SU-DHL-6 (cell line): ENCODE results near the gene SRGAP1.

Experiments
- H2AFZ ChIP-seq: fragments of 200-600 bp; sonication (generic); 2 replicates; pipeline ENCODE4 v1.6.1; 2014; ENCODE audit warnings: low read depth, mild to moderate bottlenecking, moderate library complexity, mixed read lengths, antibody characterized with exemption, low read length; ENCODE audit not compliant: severe bottlenecking
- H3F3A ChIP-seq: fragments of 200-600 bp; shearing (Covaris generic); 2 replicates; pipeline ENCODE4 v1.6.0; 2016; ENCODE audit warnings: antibody characterized with exemption, mild to moderate bottlenecking; ENCODE audit not compliant: insufficient read depth
- H3K27ac ChIP-seq: fragments of 200-600 bp; sonication (generic); 2 replicates; pipeline ENCODE4 v1.5.1; 2016; ENCODE audit warnings: low read depth, mild to moderate bottlenecking, low read length, moderate library complexity, mixed read lengths
- H3K27me3 ChIP-seq: fragments of 200-600 bp; sonication (generic), shearing (Covaris generic); 2 replicates; pipeline ENCODE4 v1.6.0; 2014; ENCODE audit warnings: mild to moderate bottlenecking, low read length
- H3K36me3 ChIP-seq: fragments of 200-600 bp; sonication (generic); 2 replicates; pipeline ENCODE4 v1.6.1; 2014; ENCODE audit warnings: mild to moderate bottlenecking, low read length, mixed read lengths
- H3K4me2 ChIP-seq: fragments of 300-600, 200-600 bp; shearing (Covaris generic), sonication (generic); 2 replicates; pipeline ENCODE4 v1.6.0; 2014; ENCODE audit warnings: low read length, low read depth, mild to moderate bottlenecking; ENCODE audit not compliant: poor library complexity, severe bottlenecking
- H3K4me3 ChIP-seq: fragments of 200-600 bp; sonication (generic); 2 replicates; pipeline ENCODE4 v1.5.1; 2014; ENCODE audit warnings: antibody characterized with exemption, low read length, mild to moderate bottlenecking, mixed read lengths; ENCODE audit not compliant: insufficient read depth, poor library complexity, severe bottlenecking
- H3K79me2 ChIP-seq: fragments of 200-600 bp; sonication (generic); 2 replicates; pipeline ENCODE4 v1.6.1; 2014; ENCODE audit warnings: mild to moderate bottlenecking, low read length, moderate library complexity; ENCODE audit not compliant: insufficient read depth
- H3K9ac ChIP-seq: fragments of 200-600 bp; sonication (generic); 2 replicates; pipeline ENCODE4 v1.7.0; 2014; ENCODE audit warnings: mild to moderate bottlenecking, low read length
- H3K9me2 ChIP-seq: fragments of 200-600 bp; sonication (generic); replicated peaks from 2 replicates; pipeline ENCODE4 v1.6.1; 2014; ENCODE audit warnings: low read length; ENCODE audit not compliant: insufficient read depth
- H3K9me3 ChIP-seq: fragments of 200-600 bp; sonication (generic); 2 replicates; pipeline ENCODE4 v1.6.1; 2014; ENCODE audit warnings: low read length, mixed read lengths; ENCODE audit not compliant: insufficient read depth
- H4K20me1 ChIP-seq: fragments of 200-600 bp; sonication (generic); 2 replicates; pipeline ENCODE4 v1.6.1; 2014; ENCODE audit warnings: low read depth, mild to moderate bottlenecking, antibody characterized with exemption, low read length, moderate library complexity, mixed read lengths
- EZH2phosphoT487 ChIP-seq: fragments of 200-600 bp; sonication (generic), shearing (Covaris generic); conservative IDR thresholded peaks from 2 replicates; pipeline ENCODE4 v1.6.1; 2018; ENCODE audit warnings: mild to moderate bottlenecking, antibody characterized with exemption, low read length, moderate library complexity, mixed read lengths
- TF ChIP-seq, protein P1 (sequence below): fragments of 200-600 bp; sonication (generic); IDR thresholded peaks from one replicate; pipeline ENCODE4 v1.5.1; 2017; ENCODE audit warnings: antibody characterized with exemption, mild to moderate bottlenecking, low read length, moderate library complexity; ENCODE audit not compliant: insufficient read depth, poor library complexity, severe bottlenecking

Gene SRGAP1

DNA sequence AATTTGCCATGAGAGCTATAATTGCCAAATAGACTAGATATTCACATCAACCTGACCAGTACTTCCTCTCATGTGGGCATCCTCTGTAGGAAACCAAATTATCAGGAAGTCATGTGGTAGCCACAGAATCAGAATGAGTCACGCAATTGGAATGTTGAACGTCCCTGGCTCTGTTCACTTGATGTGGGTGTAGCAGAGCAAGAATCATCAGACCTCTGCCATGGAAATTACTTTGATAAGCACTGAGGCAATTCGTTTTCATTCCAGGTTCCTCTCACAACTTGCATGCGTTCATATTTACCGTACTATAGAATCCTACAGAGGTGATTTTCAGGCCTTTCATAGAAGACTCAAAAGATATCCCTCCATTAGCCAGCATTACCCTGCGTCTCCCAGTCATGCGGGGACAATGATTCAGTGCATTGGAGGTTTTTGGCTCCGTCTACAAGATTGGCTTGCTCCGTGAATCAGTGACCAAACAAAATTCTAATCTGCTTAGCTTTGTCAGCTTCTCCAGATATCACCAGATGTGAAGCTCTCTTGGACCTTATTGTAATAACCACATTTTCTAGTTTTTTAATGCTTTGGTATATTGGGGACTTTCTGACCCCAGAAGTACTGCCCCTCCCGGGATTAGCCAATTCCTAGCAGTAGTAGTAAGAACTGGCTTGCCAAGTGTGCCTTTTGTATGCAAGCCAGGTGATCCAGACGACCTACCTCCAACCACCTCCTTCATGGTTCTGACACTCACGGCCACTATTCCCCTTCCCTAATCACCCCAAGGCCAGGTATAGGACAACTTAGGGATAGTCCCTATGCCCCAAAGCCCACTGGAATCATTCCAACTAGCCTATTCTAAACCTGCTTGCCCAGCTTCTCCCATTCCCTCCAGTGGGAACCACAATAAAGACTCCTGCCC is 244.2 kb downstream of the SRGAP1 start:
- H3F3A ChIP-seq: no peaks in the 10 kb centered on the region
- no peaks in the 10 kb centered on the region; the same call in 1 of the 2 replicates for H4K20me1 ChIP-seq
- H3K36me3 ChIP-seq: no peaks in the 10 kb centered on the region
- no peaks in the 10 kb centered on the region for H3K9me2 ChIP-seq
- TF ChIP-seq, protein P1, sequence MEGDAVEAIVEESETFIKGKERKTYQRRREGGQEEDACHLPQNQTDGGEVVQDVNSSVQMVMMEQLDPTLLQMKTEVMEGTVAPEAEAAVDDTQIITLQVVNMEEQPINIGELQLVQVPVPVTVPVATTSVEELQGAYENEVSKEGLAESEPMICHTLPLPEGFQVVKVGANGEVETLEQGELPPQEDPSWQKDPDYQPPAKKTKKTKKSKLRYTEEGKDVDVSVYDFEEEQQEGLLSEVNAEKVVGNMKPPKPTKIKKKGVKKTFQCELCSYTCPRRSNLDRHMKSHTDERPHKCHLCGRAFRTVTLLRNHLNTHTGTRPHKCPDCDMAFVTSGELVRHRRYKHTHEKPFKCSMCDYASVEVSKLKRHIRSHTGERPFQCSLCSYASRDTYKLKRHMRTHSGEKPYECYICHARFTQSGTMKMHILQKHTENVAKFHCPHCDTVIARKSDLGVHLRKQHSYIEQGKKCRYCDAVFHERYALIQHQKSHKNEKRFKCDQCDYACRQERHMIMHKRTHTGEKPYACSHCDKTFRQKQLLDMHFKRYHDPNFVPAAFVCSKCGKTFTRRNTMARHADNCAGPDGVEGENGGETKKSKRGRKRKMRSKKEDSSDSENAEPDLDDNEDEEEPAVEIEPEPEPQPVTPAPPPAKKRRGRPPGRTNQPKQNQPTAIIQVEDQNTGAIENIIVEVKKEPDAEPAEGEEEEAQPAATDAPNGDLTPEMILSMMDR: no peak
- no peak for TF ChIP-seq EZH2phosphoT487
- no peak overlapping the region for H3K27ac ChIP-seq
- H2AFZ ChIP-seq: no peak overlapping the region
- no peaks in the 10 kb centered on the region for H3K79me2 ChIP-seq
- no peak overlapping the region for H3K9ac ChIP-seq
- no peaks in the 10 kb centered on the region for H3K9me3 ChIP-seq
- H3K4me2 ChIP-seq: no peak overlapping the region
- H3K4me3 ChIP-seq: no peak overlapping the region
- no peaks in the 10 kb centered on the region for H3K27me3 ChIP-seq

GRCh38 chr12:64090047-64090446 is 245.5 kb downstream of the SRGAP1 start:
- H3K9me3 ChIP-seq: no peaks in the 10 kb centered on the region
- H3K27ac ChIP-seq: no peak overlapping the region
- H2AFZ ChIP-seq: no peak overlapping the region
- no peaks in the 10 kb centered on the region for H3K36me3 ChIP-seq
- TF ChIP-seq, protein P1: no peak
- no peak for TF ChIP-seq EZH2phosphoT487
- no peak overlapping the region for H3K4me3 ChIP-seq
- no peaks in the 10 kb centered on the region for H3K9me2 ChIP-seq
- H3K27me3 ChIP-seq: no peaks in the 10 kb centered on the region
- no peaks in the 10 kb centered on the region for H3F3A ChIP-seq
- no peaks in the 10 kb centered on the region for H3K79me2 ChIP-seq
- H4K20me1 ChIP-seq: no peaks in the 10 kb centered on the region; the same call in 1 of the 2 replicates
- no peak overlapping the region for H3K4me2 ChIP-seq
- no peak overlapping the region for H3K9ac ChIP-seq

DNA sequence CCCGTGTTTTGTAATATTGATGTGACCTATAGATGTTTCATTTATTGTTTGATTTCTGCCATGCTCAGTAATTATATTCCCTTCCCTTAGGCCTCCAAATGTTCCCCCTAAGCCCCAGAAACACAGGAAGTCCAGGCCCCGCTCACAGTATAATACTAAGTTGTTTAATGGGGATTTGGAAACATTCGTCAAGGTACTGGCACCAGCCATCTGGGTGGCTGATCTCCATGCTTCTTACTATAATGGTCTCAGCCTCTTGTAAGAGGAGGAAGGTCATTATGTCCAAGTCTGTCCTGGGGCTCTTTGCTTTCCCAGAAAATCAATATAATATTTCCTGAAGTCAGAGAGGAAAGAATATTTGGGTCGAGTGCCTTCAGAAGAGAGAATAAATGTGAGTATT is 246.7 kb downstream of the SRGAP1 start:
- Histone ChIP-seq H3K27me3 (no peaks in the 10 kb centered on the region), H4K20me1 (no peaks in the 10 kb centered on the region; the same call in 1 of the 2 replicates), H3K36me3 (no peaks in the 10 kb centered on the region), H3K4me3 (no peak overlapping the region), H3F3A (no peaks in the 10 kb centered on the region), H3K9me3 (no peaks in the 10 kb centered on the region), H3K9me2 (no peaks in the 10 kb centered on the region), H2AFZ (no peak overlapping the region), H3K9ac (no peak overlapping the region), H3K27ac (no peak overlapping the region), H3K4me2 (no peak overlapping the region), H3K79me2 (no peaks in the 10 kb centered on the region)
- TF ChIP-seq, protein P1: no peak
- TF ChIP-seq EZH2phosphoT487: no peak
